ENCODE measurements around the gene ARHGAP35.

DNA sequence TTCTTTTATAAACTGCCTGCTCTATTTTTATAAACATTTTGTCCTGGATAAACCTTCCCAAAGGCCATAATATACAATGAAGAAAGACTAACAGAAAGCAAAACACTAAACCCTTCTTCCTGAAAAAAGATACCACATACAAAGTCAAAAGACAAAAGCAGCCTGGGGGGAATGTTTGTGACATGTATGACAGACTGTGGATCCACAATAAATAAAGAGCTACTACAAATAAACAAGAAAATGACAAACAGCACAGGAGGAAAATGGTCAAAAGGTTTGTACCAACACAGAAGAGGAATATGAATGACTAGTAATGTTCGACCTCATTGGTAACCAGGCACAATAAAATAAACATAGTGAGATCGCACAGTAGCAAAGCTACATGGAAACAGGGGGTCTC is 29.9 kb upstream of the ARHGAP35 start:
- TF ChIP-seq, protein P1, sequence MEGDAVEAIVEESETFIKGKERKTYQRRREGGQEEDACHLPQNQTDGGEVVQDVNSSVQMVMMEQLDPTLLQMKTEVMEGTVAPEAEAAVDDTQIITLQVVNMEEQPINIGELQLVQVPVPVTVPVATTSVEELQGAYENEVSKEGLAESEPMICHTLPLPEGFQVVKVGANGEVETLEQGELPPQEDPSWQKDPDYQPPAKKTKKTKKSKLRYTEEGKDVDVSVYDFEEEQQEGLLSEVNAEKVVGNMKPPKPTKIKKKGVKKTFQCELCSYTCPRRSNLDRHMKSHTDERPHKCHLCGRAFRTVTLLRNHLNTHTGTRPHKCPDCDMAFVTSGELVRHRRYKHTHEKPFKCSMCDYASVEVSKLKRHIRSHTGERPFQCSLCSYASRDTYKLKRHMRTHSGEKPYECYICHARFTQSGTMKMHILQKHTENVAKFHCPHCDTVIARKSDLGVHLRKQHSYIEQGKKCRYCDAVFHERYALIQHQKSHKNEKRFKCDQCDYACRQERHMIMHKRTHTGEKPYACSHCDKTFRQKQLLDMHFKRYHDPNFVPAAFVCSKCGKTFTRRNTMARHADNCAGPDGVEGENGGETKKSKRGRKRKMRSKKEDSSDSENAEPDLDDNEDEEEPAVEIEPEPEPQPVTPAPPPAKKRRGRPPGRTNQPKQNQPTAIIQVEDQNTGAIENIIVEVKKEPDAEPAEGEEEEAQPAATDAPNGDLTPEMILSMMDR (IDR thresholded peaks at IDR 0.05) = no peak
- TF ChIP-seq POLR2A (IDR thresholded peaks at IDR 0.05) = no peak
- no peak for TF ChIP-seq EP300 (IDR thresholded peaks at IDR 0.05)

Data from ovary (tissue), 3 donors.